ENCODE results near the gene RIMKLB.

GRCh38 chr12:8697476-8698131, at the start of gene RIMKLB:
- TF ChIP-seq POLR2A (IDR thresholded peaks at IDR 0.05) (peak in 1 of 2 donors; percentile 46), CTCF (IDR thresholded peaks at IDR 0.05) (no peak), EP300 (IDR thresholded peaks at IDR 0.05) (no peak)
